IPS DF 19.7 (cell line): Measurements from ENCODE around the gene EVI2A.
A peak's percentile ranks its signal among the peaks of the same experiment; 100 is the strongest.

Source experiments
- DNase-seq: peaks from one replicate; pipeline ENCODE4 v3.0.0-alpha.2; 2013; ENCODE audit warnings: low read depth, low spot score

EVI2A gene

DNA sequence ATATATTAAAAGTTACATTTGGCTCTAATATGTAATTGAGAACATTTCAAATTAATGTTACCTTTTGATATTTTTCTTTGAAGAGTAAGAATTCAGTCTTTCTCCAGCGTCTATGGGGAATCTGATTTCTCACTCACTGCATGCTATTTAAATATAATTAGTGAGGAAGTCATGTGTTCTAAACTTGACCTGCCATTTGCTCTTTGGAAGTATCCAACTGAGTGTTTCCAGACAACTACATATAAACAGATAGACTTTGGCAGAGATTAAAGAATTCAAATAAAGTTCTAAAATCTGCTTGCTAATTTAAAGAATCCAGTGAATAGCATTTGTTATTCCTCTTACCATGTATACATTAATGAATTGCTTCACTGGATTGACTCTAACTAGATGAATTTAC, 47.9 kb downstream of the EVI2A start:
- DNase-seq, result no peak

- DNase-seq, result no peak
These were observed 48.6 kb downstream of the EVI2A start for GRCh38 chr17:31272803-31273202.

DNA sequence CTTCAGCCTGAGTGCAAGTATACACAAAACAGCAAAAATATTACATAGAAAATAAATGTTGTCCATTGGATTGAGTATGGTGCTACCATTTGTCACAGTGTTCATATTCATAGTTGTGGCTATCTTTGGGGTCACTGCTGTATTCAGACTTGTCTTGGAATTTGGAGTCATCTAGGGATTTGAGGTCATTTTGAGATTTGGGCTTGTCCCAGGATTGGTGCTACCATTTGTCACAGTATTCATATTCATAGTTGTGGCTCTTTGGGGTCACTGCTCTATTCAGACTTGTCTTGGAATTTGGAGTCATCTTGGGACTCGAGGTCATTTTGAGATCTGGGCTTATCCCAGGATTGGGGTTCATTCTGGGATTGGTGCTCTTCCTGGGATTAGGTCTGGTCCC, 49.2 kb downstream of the EVI2A start:
- no peak for DNase-seq

GRCh38 chr17:31269578-31269983, 51.8 kb downstream of the EVI2A start:
- DNase-seq, result peak; percentile 65

- DNase-seq, result no peak
These were observed 52.3 kb downstream of the EVI2A start for GRCh38 chr17:31269036-31269577.
